Cardiac muscle cell (in vitro differentiated cells and primary cell): Measurements from ENCODE around the gene ATAD5. TPM values are rescaled to one million over a fixed set of nuclear protein-coding genes. Genes with fewer than 3 reads are reported as not detected.
"Not testable (repeated sequence)": the region's sequence is repeated elsewhere in the genome, so short reads cannot be mapped to it uniquely, and the experiment has no call there.

ENCODE experiments used
- DNase-seq, 2 donors: peaks; one replicate each; pipeline versions ENCODE4 v3.0.0 to v3.0.0-alpha.2; 2010 to 2017; ENCODE audit warnings: low read depth in 1 of 2, low spot score in 1 of 2
- H3K27ac ChIP-seq: fragments of 200-600 bp; sonication (generic); 2 replicates; pipeline ENCODE4 v1.5.1; 2016
- H3K27me3 ChIP-seq: fragments of 200-600 bp; sonication (generic); 2 replicates; pipeline ENCODE4 v1.6.0; 2016; ENCODE audit warnings: control low read depth
- H3K36me3 ChIP-seq: fragments of 200-600 bp; sonication (generic); 2 replicates; pipeline ENCODE4 v1.5.1; 2016; ENCODE audit warnings: control low read depth
- H3K4me1 ChIP-seq: fragments of 200-600 bp; sonication (generic); 2 replicates; pipeline ENCODE4 v1.8.1; 2017; ENCODE audit warnings: low read depth, mild to moderate bottlenecking, mixed run types
- H3K4me3 ChIP-seq: fragments of 200-600 bp; sonication (generic); 2 replicates; pipeline ENCODE4 v1.5.1; 2016; ENCODE audit warnings: mild to moderate bottlenecking
- H3K9me3 ChIP-seq: fragments of 200-600 bp; sonication (generic); 2 replicates; pipeline ENCODE4 v1.5.1; 2017; ENCODE audit warnings: low read depth, mild to moderate bottlenecking, control low read depth
- CTCF ChIP-seq: IDR thresholded peaks from 2 replicates; pipeline ENCODE4 v1.5.1; 2012; ENCODE audit warnings: low read depth, mild to moderate bottlenecking, low read length
- polyA plus RNA-seq: library from polyadenylated mRNA; unstranded; fragments of >200 nt; fragmentation: Nextera tagmentation; extraction: Ambion mirVana; gene quantifications from 2 replicates; pipeline ENCODE4 v1.2.1, GENCODE V29; 2016
- total RNA-seq: library from RNA; depleted of rRNA; stranded (reverse); fragments of >200 nt; gene quantifications from 2 replicates; pipeline ENCODE4 v1.2.3, GENCODE V29; 2016

ATAD5 gene
- total and polyA plus RNA-seq, 2 experiments from 2014 or later: 4.1 to 6.3 TPM

GRCh38 chr17:30930495-30930894 lies 98.7 kb downstream of the ATAD5 start:
- TF ChIP-seq CTCF: no peak

DNA sequence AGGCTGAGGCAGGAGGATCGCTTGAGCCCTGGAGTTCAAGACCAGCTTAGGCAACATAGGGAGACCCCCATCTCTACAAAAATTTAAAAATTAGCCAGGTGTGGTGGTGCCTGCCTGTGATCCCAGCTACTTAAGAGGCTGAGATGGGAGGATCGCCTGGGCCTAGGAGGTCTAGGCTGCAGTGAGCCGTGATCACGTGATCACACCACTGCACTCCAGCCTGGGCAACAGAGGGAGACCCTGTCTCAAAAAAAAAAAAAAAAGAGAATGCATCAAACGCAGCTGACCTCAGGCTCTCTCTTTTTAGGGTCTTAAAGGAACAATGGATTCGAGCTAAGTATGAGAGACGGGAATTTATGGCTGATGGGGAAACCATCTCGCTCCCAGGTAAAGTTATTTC lies 99.8 kb downstream of the ATAD5 start:
- H3K9me3 ChIP-seq, H3K4me3 ChIP-seq, H3K27me3 ChIP-seq, DNase-seq, H3K36me3 ChIP-seq, H3K27ac ChIP-seq, H3K4me1 ChIP-seq: not testable (repeated sequence)

More at GRCh38 chr17:30930495-30930894, 98.7 kb downstream of the ATAD5 start:
- H3K36me3 ChIP-seq: no peaks in the 10 kb centered on the region
- no peak overlapping the region for H3K27ac ChIP-seq
- DNase-seq: no peak
- no peak overlapping the region for H3K4me3 ChIP-seq
- H3K9me3 ChIP-seq: no peaks in the 10 kb centered on the region
- H3K4me1 ChIP-seq: no peaks in the 10 kb centered on the region
- peaks cover 17% of the 10 kb centered on the region for H3K27me3 ChIP-seq

DNA sequence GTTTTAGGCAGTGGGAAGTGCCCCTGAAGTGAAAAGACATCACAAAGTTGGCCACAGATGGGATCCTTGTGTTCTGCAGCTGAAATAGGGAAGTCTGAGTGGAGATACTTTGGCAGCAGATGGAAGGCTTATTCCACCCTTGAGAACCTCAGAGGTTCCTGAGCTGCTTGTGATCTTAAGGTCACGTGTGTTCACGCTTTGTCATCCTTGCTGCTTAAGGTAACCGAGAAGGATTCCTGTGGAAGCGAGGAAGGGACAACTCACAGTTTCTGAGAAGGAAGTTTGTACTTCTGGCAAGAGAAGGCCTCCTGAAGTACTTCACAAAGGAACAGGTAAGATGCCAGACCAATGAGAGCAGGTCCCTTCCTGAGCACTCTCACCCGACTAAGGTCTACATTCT lies 102.2 kb downstream of the ATAD5 start:
- peaks cover 3% of the 10 kb centered on the region for H3K27me3 ChIP-seq
- H3K4me3 ChIP-seq: no peak overlapping the region
- no peak for TF ChIP-seq CTCF
- H3K27ac ChIP-seq: no peak overlapping the region
- H3K9me3 ChIP-seq: no peaks in the 10 kb centered on the region
- no peaks in the 10 kb centered on the region for H3K4me1 ChIP-seq
- DNase-seq: no peak
- no peaks in the 10 kb centered on the region for H3K36me3 ChIP-seq

DNA sequence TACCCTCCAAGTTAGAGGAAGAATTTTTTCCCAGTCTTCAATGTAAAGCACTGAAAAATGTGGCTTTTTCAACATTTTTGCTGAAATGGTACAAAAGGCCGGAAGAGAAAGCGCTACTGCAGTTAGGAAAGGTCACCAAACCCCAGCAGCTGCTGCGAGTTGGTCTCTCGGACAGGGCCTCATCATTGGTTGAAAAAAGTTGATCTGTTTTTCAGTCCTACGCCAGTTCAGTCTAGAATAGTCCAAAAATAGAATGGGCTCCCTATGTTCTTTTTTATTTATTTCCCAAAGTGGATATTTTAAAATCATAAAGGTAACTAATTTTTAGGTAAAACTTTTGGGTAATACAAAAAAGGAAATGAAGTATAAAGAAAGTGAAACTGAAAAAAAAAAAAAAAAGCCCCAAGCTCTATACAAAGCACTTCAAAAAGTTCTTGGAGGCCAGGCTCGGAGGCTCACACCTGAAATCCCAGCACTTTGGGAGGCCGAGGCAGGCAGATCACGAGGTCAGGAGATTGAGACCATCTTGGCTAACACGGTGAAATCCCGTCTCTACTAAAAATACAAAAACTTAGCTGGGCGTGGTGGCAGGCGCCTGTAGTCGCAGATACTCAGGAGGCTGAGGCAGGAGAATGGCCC lies 107.4 kb downstream of the ATAD5 start:
- no peak overlapping the region for H3K4me3 ChIP-seq
- H3K27ac ChIP-seq: no peak overlapping the region
- no peaks in the 10 kb centered on the region for H3K36me3 ChIP-seq
- no peak for DNase-seq
- H3K4me1 ChIP-seq: no peaks in the 10 kb centered on the region
- no peaks in the 10 kb centered on the region for H3K27me3 ChIP-seq
- no peak for TF ChIP-seq CTCF
- no peaks in the 10 kb centered on the region for H3K9me3 ChIP-seq

GRCh38 chr17:30942308-30943079 lies 110.7 kb downstream of the ATAD5 start:
- Histone ChIP-seq H3K27me3 (no peaks in the 10 kb centered on the region), H3K36me3 (no peaks in the 10 kb centered on the region), H3K4me3 (no peak overlapping the region), H3K4me1 (no peaks in the 10 kb centered on the region), H3K27ac (no peak overlapping the region), H3K9me3 (no peaks in the 10 kb centered on the region)
- DNase-seq: no peak
- no peak for TF ChIP-seq CTCF

Other genes with a start within 250 kb of the ATAD5 start
- 11.1 and 11.9 TPM in 2 replicates for gene CRLF3, start 7.3 kb upstream of the ATAD5 start, total RNA-seq
- 19.9 and 24.1 TPM in 2 replicates for gene CRLF3, start 7.3 kb upstream of the ATAD5 start, polyA plus RNA-seq
- 15.6 and 18.1 TPM in 2 replicates for gene TEFM, start 74.3 kb downstream of the ATAD5 start, total RNA-seq
- 17.6 and 22.4 TPM in 2 replicates for gene TEFM, start 74.3 kb downstream of the ATAD5 start, polyA plus RNA-seq
- 0.11 and 1.0 TPM in 2 replicates for gene ADAP2, start 90.0 kb downstream of the ATAD5 start, total RNA-seq
- 0.24 and 0.71 TPM in 2 replicates for gene ADAP2, start 90.0 kb downstream of the ATAD5 start, polyA plus RNA-seq
- gene RNF135, start 139.1 kb downstream of the ATAD5 start, total RNA-seq: 2.6 and 4.1 TPM in 2 replicates
- gene RNF135, start 139.1 kb downstream of the ATAD5 start, polyA plus RNA-seq: 1.3 and 1.4 TPM in 2 replicates